HEK293T (cell line): ENCODE results near the gene C10orf62.
A peak's percentile ranks its signal among the peaks of the same experiment; 100 is the strongest.
"Not testable (repeated sequence)": the region's sequence is repeated elsewhere in the genome, so short reads cannot be mapped to it uniquely, and the experiment has no call there.

Source experiments
- CTCF ChIA-PET: fragments of 350-600 bp; formaldehyde crosslinking; extraction: SDS; loops from one replicate; lab custom pipeline; 2021; ENCODE audit warnings: antibody characterized with exemption, inconsistent platforms; lab: Yijun Ruan, JAX
- POLR2A ChIA-PET: fragments of 350-600 bp; formaldehyde crosslinking; extraction: SDS; loops from one replicate; lab custom pipeline; 2020; ENCODE audit warnings: antibody characterized with exemption, inconsistent platforms; lab: Yijun Ruan, JAX
- DNase-seq: peaks from one replicate; pipeline ENCODE4 v3.0.0; 2012; ENCODE audit warnings: mixed read lengths; ENCODE audit errors: extremely low spot score
- ARNT ChIP-seq: fragments of 450-650 bp; IDR thresholded peaks from 2 replicates; pipeline ENCODE4 v1.6.1; 2017; ENCODE audit warnings: mild to moderate bottlenecking
- BHLHE40 ChIP-seq: fragments of 450-650 bp; IDR thresholded peaks from 2 replicates; pipeline ENCODE4 v1.6.1; 2016; ENCODE audit warnings: mild to moderate bottlenecking, moderate library complexity, borderline replicate concordance
- CTBP1 ChIP-seq: fragments of 450-650 bp; IDR thresholded peaks from 2 replicates; pipeline ENCODE4 v1.6.1; 2016; ENCODE audit warnings: borderline replicate concordance
- ELF4 ChIP-seq: fragments of 450-650 bp; IDR thresholded peaks from 2 replicates; pipeline ENCODE4 v1.6.1; 2017; ENCODE audit warnings: antibody characterized with exemption
- FOXA1 ChIP-seq: fragments of 450-650 bp; IDR thresholded peaks from 2 replicates; pipeline ENCODE4 v1.6.1; 2016; ENCODE audit warnings: mild to moderate bottlenecking
- FOXK2 ChIP-seq: fragments of 450-650 bp; IDR thresholded peaks from 2 replicates; pipeline ENCODE4 v1.6.1; 2016; ENCODE audit warnings: mild to moderate bottlenecking
- FOXM1 ChIP-seq: fragments of 450-650 bp; IDR thresholded peaks from 2 replicates; pipeline ENCODE4 v1.6.1; 2017; ENCODE audit warnings: mild to moderate bottlenecking, borderline replicate concordance
- HDGF ChIP-seq: fragments of 450-650 bp; IDR thresholded peaks from 2 replicates; pipeline ENCODE4 v1.6.1; 2017; ENCODE audit warnings: antibody characterized with exemption, borderline replicate concordance
- L3MBTL2 ChIP-seq: fragments of 450-650 bp; conservative IDR thresholded peaks from 2 replicates; pipeline ENCODE4 v1.6.1; 2016; ENCODE audit warnings: mild to moderate bottlenecking
- LEF1 ChIP-seq: fragments of 450-650 bp; IDR thresholded peaks from 2 replicates; pipeline ENCODE4 v1.6.1; 2017; ENCODE audit warnings: mild to moderate bottlenecking, borderline replicate concordance
- NFRKB ChIP-seq: fragments of 450-650 bp; IDR thresholded peaks from 2 replicates; pipeline ENCODE4 v1.6.1; 2016; ENCODE audit warnings: mild to moderate bottlenecking, moderate library complexity
- SP1 ChIP-seq: fragments of 450-650 bp; IDR thresholded peaks from 2 replicates; pipeline ENCODE4 v1.6.1; 2017
- SUZ12 ChIP-seq: fragments of 450-650 bp; IDR thresholded peaks from 2 replicates; pipeline ENCODE4 v1.6.1; 2016; ENCODE audit warnings: mild to moderate bottlenecking
- TARDBP ChIP-seq: fragments of 450-650 bp; IDR thresholded peaks from 2 replicates; pipeline ENCODE4 v1.6.1; 2016
- ZNF384 ChIP-seq: fragments of 450-650 bp; IDR thresholded peaks from 2 replicates; pipeline ENCODE4 v1.6.1; 2016
- TF ChIP-seq, protein P1 (sequence below): fragments of 450-650 bp; IDR thresholded peaks from 2 replicates; pipeline ENCODE4 v1.6.1; 2016

Gene C10orf62

GRCh38 chr10:97632949-97633884 is 43.7 kb downstream of the C10orf62 start, which contains the start of gene MORN4:
Gene MORN4, minus strand, starts transcription at chr10:97633500. Its CDS starts 13,847 bp downstream, at chr10:97619653.
- ChIA-PET CTCF (interaction anchor here (0.5 kb wide), 1 partner anchor 99 kb away, joined by 3 read pairs; no protein-coding TSS in a partner anchor), POLR2A (no interaction called here)
- TF ChIP-seq LEF1 (no peak), L3MBTL2 (peak; percentile 72)
- peak; percentile 96 for DNase-seq

DNA sequence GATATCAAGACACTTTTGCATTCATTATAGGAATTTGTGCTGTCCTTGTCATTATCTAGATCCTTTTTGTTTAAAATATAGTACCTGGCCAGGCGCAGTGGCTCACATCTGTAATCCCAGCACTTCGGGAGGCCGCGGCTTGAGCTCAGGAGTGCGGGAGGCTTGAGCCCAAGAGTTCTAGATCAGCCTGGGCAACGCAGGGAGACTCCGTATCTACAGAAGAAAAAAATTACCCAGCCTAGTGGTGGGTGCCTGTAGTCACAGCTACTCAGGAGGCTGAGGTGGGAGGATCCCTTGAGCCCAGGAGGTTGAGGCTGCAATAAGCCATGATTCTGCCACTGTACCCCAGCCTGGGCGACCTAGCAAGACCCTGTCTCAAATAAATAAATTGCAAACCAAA is 44.4 kb downstream of the C10orf62 start:
- ChIA-PET POLR2A (no interaction called here), CTCF (interaction anchor here (0.5 kb wide), 1 partner anchor 100 kb away, joined by 3 read pairs; no protein-coding TSS in a partner anchor)
- no peak for DNase-seq
- TF ChIP-seq L3MBTL2 (no peak), CTBP1 (no peak), TARDBP (no peak), SUZ12 (no peak), HDGF (no peak), NFRKB (no peak), FOXA1 (no peak), FOXK2 (no peak), FOXM1 (no peak), BHLHE40 (no peak), ELF4 (no peak), SP1 (no peak), ZNF384 (no peak), ARNT (no peak), LEF1 (no peak)
- TF ChIP-seq, protein P1, sequence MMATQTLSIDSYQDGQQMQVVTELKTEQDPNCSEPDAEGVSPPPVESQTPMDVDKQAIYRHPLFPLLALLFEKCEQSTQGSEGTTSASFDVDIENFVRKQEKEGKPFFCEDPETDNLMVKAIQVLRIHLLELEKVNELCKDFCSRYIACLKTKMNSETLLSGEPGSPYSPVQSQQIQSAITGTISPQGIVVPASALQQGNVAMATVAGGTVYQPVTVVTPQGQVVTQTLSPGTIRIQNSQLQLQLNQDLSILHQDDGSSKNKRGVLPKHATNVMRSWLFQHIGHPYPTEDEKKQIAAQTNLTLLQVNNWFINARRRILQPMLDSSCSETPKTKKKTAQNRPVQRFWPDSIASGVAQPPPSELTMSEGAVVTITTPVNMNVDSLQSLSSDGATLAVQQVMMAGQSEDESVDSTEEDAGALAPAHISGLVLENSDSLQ, result no peak

GRCh38 chr10:97635577-97635976 is 46.1 kb downstream of the C10orf62 start:
- no peak for TF ChIP-seq CTBP1
- no peak for TF ChIP-seq FOXK2
- TF ChIP-seq BHLHE40, result no peak
- TF ChIP-seq SP1, result no peak
- TF ChIP-seq, protein P1, result no peak
- no peak for TF ChIP-seq FOXM1
- CTCF ChIA-PET, result no interaction called here
- POLR2A ChIA-PET, result no interaction called here
- DNase-seq, result no peak

DNA sequence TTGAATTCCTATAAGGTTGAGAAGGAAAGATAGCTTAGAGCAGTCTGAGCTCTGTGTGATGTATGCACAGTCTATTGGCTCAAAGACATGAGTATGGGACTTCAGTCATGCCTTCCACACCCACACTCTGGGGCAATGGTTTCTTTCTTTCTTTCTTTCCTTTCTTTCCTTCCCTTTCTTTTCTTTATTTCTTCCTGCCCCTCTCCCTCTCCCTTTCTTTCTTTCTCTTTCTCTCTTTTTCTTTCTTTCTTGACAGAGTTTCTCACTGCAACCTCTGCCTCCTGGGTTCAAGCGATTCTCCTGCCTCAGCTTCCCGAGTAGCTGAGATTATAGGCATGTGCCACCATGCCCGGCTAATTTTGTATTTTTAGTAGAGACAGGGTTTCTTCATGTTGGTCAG is 49.6 kb downstream of the C10orf62 start:
- ChIA-PET CTCF (interaction anchor here (1.1 kb wide), 1 partner anchor 67 kb away, joined by 4 read pairs; no protein-coding TSS in a partner anchor), POLR2A (interaction anchor here (1.1 kb wide), 1 partner anchor 142 kb away, joined by 5 read pairs; no protein-coding TSS in a partner anchor)
- not testable (repeated sequence) for DNase-seq

DNA sequence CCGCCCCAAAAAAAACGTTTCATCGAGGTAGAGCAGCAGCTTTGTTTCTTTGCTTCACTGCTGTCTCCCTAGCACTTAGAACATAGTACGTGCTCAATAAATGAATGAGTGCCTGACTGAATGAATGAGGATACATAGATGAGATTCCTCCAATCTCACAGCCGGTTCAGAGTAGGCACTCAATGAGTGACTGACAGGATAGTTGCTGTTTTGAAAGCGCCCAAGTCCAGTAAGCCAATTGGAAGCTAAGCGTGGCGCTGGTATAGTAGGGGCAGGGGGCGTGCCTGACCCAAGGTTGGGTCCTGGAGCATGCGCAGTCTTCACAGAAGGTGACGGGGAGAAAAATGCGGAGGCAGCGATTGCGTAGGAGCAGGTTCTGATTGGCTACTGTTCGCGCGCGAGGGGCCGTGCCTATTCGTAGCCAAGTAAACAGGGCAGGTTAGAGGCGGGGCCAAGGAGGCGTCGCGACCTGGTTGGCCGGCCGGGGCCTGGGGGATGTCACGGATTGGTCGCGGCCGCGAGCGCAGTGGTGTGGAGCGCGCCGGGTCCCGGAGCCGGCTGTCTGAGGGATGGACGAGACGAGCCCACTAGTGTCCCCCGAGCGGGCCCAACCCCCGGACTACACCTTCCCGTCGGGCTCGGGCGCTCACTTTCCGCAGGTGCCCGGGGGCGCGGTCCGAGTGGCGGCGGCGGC is 50.8 kb downstream of the C10orf62 start, which contains the start of gene PI4K2A:
TSS of gene PI4K2A (plus strand) at position 498 of the 694 bp plus-strand sequence. CDS start at position 570, 72 bp downstream.
- TF ChIP-seq CTBP1, result no peak
- TF ChIP-seq L3MBTL2, result no peak
- TF ChIP-seq FOXK2, result peak; percentile 89
- TF ChIP-seq, protein P1, result peak; percentile 98
- no peak for TF ChIP-seq ZNF384
- peak; percentile 4; the same call in 1 of the 2 replicates for TF ChIP-seq FOXM1
- TF ChIP-seq FOXA1, result no peak
- TF ChIP-seq HDGF, result 0 out of 2 replicates have a peak, but pooled peaks have one; percentile 67
- POLR2A ChIA-PET, result interaction anchor here (0.6 to 1.5 kb wide), 8 partner anchors 9 to 1510 kb away, joined by 3 to 8 read pairs (median 3); partner anchors contain the start of genes AVPI1, UBTD1 and ZNF518A
- peak; percentile 100 for DNase-seq
- CTCF ChIA-PET, result no interaction called here
